Measurements from ENCODE around the gene LRRC27.

Gene LRRC27

DNA sequence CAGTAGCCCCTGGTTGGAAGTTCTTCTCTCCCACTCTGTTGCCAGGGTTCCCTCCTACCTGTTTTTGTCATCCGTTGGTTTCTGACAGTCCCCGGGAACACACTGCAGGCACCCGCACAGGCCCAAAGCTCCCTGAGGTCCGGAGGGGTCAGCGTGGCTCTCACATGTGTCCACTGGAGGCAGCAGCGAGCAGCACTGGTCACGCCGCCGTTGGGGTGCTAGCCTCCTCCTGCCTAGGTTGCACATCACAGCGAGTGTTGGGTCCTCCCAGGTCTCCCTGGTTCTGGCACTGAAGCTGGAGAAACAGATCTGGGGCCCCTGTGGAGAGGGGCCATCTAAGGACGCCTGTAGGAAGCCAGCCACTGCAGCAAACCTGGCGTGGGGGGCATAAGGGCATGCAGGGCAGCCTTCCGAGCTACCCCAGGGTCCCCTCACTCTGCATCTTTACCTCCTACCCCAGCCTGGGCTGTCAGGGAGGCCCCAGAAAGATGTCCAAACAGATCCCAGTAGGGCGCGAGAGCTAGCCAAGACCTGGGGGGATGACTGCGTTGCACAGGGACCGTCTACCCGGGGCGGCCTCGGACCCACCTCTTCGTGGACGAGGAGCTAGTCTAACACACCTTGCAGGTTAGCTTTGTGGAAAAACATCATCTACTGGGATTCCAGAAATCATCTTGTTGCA, 28.9 kb downstream of the LRRC27 start:
- DNase-seq, result no peak

DNA sequence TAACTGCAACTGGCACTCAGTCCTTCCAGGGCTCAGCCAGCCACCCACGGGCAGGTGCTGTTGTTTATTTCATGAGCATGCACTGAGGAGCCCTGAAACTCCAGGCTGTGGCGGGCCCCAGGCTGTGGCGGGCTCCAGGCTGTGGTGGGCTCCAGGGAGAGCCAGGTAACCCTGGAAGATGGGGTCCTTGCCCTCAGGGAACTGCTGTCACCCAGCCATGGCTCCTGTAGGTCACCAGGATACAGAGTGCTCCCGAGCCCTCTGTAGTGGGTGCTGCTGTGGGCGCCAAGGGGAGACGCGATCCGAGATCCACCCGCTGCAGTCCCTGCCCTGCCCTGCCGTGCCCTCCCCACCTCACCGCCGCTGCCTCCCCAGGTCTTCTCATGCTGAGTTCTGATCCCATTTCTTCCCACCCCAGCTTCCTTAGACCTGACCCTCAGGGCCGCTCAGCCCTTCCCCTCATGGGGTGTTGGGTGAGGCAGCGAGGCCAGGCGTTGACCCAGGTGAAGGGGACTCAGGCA, 29.6 kb downstream of the LRRC27 start:
- DNase-seq, result no peak

DNA sequence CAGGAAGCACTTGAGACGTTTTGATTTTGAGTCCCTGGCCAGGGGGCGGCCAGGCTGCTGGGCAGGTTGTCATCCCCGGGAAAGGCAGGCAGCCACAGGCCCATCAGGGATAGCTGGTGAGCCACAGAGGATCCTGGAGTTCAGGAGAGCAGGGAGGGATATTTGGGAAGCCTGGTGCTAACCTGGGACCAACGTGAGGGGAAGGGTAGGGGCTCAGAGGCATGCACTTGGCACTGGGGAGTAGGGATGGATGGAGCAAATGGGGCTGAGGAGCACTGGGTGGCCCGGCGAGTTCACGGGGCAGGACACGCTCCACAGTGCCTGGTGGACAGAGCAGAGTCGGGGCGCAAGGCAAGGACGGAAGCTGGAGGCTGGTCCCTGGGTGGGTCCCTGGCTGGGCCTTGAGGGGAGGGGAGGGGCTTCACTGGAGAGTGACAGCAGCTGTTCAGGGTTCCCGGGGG, 30.2 kb downstream of the LRRC27 start:
- DNase-seq, result no peak

DNA sequence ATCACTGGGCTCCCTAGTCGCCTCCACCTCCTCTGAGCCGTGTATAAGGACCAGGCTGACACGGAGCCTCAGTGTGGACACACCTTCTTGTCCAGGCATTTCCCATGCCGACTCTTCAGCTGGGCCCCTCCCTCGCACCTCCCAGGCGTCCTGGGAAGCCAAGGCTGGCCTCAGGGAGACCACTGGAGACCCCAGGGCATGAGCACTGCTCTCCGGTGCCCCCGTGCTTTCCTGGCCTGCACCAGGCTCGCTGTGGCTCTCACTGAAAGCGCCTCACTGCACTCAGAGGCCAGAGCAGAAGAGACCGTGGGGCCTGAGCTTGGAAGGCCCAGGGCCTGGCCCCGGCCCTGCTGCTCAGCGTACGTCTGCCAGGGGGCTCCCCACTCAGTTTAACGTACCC, 31.4 kb downstream of the LRRC27 start:
- no peak for DNase-seq

DNA sequence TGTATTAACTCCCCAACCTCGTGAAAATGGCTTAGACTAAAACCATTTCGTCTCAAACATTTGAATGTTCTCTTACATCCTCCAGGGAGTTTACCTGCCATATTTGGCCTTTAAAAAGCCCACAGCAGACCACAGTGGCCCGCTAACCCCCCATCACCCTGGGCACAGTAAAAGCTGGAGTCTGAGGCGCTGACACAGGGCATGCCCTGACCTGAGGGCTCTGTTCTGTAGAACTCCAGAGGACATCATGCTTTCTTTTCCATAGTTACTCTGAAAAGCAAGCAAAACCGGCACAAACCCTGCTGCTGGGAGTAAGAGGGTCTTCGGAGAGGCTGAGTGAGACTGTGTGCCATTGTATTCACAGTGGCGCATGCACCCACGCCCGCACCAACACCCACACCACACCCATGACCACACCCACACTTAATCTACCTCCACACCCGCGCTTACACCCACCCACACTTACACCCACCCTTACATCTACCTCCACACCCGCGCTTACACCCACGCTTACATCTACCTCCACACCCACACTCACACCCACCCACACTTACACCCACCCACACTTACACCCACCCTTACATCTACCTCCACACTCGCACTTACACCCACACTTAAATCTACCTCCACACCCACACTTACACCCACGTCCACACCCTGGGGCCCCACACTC, 32.1 kb downstream of the LRRC27 start:
- no peak for DNase-seq

DNA sequence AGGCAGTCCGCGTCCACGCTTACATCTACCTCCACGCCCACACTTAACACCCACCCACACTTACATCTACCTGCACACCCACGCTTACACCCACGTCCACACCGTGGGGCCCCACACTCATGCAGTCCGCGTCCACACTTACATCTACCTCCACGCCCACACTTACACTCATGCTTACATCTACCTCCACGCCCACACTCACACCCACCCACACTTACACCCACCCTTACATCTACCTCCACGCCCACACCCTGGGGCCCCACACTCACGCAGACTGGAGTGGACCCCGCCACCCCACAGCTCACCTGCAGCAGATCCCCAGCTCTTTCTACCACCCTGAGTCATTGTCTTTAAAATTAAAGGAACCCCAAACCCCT, 32.6 kb downstream of the LRRC27 start:
- no peak for DNase-seq

DNA sequence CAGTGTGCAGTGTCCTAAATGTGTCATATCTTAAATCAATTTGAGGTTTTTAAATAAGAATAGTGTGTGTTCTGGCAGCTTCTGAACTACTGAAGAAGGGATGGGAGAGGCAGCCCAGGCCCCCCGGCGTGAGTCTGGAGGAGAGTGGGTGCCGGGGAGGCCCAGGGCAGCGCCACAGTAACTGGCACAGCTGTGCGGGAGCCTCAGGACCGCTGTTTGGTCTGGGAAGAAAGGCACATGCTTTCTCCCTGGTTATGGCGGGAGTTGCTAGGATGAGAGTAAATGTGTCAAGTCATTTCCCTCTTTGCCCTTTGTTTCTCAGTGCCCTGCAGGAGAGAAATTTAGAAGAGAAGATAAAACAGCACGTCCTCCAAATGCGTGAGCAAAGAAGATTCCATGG, 33.1 kb downstream of the LRRC27 start:
- DNase-seq, result no peak

DNA sequence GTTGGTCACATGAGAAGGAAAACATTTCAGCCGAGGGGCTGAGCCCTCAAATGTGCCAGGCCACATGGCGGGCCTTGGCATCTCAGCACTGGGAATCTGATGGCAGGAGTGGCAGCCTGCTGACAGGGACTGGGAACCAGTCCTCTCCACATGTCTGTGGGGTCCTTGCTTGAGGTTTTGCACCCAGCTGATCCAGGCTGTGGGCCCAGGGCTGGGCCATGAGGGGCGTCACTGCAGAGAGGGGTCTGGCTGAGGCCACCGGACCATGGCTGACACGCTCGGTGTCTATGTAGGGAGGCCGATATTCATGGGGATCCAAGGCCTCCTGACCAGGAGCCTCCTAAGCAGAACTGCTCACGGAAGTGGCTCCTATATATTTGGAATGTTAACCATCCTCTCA, 34.0 kb downstream of the LRRC27 start:
- no peak for DNase-seq

DNA sequence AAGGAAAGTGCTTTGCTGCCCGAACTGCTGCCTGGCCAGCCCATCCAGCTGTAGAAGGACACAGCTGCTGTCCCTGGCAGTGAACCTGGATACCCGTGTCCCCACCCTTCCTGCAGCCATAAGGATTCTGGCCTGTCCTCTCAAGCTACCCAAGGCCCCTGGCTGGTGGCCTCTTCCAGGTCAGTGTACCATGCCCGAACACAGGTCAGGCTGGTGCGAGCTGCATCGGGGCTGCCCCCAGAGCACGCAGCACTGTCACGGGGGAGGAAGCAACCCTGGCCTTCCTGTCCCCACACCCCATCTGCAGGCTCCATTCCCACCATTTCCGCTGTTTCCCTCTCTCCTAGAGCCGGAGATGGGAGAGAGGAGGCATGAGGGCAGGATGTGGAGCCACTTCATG, 34.5 kb downstream of the LRRC27 start:
- DNase-seq, result no peak

DNA sequence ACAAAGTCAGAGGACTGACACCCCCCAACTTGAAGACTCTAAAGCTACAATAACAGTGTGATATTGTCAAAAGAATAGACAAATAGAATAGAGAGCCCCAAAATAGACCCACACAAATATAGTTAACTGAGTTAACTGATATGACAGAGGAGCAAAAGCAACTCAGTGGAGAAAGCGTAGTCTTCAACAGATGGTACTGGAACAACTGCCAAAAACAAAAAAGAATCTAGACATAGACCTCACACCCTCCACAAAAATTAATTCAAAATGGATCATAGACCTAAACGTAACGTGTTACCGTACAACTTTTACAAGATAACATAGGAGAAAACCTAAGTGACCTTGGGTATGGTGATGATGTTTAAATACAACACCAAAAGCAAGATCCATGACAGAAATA, 36.4 kb downstream of the LRRC27 start:
- DNase-seq, result no peak

DNA sequence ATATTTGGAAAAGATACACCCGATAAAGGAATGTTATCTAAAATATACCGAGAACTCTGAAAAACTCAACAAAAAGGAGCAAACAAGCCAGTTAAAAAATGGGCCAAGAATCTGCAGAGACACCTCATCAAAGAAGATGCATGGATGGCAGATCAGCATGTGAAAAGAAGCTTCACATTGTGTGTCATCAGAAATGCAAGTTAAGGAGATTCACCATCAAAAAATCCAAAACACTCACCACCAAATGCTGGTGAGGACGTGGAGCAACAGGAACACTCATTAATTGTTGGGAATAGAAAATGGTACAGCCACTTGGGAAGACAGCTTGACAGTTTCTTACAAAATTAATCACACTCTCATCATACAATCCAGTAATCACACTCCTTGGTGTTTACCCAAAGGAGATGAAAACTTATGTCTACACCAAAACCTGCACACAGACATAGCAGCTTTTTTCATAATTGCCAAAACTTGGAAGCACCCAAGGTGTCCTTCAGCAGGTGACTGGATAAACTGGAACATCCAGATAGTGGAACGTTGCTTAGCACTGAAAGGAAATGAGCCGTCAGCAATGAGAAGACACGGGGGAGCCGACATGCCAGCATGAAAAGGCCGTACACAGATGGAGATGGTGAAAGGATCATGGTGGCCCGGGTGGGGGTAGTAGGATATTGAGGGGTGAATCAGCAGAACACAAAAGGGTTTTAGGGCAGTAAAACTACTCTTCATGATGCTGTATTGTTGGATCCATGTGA, 37.1 kb downstream of the LRRC27 start:
- DNase-seq, result no peak

DNA sequence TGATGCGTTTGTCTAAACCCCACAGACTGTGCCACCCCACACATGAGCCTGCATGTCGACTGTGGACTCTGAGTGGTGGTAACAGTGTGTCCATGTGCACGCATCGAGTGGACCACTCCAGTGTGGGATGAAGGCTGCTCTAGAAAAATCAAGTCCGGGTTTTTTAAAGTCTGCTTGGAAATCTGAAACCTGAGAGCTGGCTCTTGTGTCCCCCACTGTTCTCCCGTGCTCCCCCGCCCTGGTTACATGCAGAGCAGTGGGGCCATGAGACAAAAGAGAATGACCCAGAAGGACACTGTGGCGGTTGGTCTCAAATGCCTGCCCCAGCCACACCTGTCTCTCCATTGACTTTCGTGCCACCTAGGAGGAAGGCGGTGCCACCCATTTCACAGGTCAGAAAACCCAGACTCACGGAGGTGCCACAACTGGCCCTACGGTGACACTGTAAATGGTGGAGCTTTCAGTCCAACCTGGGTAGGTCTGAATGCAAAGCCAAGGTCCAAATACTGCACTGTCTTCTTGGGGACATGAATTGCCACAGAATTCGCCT, 37.7 kb downstream of the LRRC27 start:
- no peak for DNase-seq

DNA sequence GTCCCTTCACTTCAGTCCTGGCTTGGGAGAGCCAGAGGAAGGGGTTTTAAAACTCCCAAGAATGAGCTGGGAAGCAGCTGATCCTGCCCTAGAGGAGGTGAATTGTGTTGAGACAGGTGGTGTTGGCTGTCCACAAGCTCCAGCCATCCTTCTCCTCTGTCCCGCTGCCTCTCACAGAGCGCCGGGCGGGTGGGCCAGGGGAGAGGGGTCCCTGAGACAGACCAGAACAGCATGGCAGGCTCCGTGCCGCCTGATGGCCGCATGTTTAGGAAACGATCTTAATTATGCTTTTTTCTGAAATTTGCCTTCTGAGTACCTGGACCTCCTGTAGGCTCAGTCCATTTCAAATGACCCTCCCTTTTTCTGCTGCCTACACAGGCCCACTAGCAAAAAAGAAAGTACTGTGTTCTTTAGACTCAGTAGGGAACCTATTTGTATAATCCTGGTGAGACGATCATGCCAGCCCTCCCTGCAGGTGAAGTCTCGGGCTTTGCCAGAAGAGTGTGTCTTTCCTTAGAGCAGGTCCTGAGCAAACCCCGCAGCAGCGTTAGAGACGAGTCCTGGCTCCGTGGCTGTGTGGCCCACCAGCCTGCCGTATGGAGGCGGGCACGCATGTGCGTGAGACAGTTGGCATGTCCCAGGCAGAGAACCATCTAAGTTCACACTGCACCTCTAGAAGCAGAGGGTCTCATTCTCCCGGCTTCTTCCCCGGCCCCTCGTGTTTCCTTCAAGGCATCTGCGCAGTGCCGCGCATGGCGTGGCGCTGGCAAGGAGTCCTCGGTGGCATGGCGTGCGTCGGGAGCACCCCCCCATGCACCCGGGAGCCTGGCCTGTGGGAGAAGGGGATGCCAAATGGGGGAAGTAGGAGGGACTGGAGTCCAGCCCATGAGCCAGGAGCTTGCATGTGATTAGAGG, 38.7 kb downstream of the LRRC27 start:
- DNase-seq, result no peak

DNA sequence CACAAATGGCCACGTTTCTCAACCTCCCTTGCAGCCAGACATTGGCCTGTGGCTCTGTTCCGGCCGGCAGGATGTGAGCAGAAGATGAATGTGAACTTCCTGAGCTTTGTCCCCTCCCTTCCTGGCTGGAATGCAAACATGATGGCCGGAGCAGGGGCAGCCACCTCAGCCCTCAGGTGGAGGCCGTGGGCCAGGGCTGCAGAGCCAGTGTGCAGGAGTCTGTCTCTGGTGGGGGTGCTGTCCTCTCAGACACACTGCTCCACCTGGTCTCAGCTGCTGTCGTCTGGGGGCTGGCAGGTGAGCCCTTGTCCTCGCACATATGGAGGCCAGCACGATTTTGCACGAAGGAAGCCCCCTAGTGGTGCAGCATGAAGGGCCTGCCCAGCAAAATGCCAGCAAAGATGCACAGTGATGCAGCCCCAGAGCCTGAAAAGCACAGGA, 39.7 kb downstream of the LRRC27 start:
- DNase-seq, result no peak

DNA sequence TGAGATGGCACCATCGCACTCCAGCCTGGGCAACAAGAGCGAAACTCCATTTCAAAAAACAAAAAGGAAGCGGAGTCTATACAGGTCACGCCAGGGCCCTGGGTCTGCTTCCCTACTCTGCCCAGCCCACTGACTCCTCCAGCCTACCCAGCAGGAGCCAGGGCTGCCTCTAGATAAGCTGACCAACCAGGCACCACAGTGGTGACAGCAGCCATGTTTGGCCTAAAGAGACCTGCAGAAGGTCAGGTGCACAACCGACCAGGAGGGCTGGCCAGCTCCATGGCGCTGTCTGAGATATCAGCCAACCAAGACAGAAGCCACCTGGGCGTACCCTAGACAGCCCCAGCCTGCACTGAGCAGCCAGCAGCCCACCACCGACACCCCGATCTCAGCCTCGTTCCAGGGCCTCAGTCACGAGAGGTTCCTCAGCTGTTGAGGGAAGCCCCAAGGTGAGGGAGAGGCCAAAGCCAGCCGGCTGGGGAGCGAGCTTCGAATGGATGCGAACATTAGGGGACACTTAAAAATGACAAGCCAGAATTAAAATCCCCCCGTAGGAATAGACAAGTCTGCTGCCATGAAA, 40.6 kb downstream of the LRRC27 start:
- DNase-seq, result no peak

DNA sequence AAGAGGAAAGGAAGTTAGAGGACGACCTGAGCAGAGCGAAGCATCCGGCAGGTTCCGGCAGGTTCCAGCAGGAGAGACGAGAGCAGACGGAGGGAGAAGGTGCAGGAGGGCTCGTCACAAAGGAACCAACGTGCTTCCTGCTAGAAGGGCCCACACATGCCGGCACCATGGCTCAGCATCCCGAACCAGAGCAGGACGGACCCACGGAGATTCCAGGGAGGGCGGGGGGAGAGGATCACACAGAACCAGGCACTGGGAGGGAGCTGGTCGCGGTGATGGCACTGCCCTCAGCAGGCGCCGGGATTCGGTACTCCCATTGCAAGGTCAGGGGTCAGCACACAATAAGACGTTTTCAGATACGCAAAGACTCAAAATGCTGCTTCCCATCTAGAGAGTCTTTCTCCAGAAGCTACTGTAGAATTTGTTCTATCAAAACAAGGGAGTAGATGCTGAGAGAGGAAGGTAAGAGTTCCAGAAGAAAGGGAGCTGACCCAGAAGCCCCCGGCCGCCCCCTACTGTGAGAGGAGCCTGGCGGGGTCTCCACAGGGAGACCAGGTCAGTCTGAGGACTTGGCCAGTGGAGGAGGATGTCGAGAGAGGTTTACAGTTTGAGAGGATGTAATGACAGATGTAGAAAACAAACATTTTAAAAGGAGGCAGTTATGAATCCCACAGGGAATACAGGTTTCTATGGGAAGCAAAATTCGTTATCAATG, 41.4 kb downstream of the LRRC27 start:
- DNase-seq, result no peak

DNA sequence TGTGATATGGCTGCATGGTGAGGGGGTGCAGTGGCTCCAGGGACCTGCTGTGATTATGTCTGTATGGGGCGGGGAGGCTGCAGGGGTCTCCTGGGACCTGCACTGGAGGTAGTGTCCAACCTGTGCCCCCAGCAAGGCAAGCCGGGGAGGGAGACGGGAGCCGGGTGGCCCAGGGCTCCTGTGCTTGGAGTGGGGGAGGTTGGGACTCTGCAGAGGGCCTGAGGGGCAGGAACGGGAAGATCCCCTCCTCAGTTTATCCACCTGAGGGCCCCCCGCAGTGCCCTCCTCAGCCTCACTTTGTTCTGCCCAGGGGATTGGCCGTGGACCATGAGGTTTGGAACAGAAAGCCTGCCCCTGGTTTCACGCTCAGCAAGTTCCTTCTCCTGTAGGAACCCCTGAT, 42.2 kb downstream of the LRRC27 start:
- DNase-seq, result no peak

DNA sequence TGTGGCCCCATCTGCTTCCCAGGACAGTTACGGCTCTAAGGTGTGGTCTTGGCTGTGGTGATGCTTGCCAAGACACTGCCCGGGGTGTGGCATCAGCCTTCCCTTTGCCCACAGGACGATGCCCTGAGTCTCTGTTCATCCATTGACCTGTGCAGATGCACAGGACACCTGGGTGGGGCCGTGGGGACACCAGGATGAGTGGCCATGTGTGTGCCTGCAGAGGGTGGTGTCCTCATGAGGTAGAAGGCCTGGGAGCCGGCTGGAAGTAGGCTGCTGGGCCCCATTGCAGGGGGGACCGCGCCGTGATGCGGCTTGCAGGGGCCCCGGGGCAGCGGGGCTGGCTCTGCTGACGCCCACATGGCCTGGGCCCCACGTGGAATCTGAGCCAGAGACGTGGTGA, 42.6 kb downstream of the LRRC27 start:
- DNase-seq, result no peak

DNA sequence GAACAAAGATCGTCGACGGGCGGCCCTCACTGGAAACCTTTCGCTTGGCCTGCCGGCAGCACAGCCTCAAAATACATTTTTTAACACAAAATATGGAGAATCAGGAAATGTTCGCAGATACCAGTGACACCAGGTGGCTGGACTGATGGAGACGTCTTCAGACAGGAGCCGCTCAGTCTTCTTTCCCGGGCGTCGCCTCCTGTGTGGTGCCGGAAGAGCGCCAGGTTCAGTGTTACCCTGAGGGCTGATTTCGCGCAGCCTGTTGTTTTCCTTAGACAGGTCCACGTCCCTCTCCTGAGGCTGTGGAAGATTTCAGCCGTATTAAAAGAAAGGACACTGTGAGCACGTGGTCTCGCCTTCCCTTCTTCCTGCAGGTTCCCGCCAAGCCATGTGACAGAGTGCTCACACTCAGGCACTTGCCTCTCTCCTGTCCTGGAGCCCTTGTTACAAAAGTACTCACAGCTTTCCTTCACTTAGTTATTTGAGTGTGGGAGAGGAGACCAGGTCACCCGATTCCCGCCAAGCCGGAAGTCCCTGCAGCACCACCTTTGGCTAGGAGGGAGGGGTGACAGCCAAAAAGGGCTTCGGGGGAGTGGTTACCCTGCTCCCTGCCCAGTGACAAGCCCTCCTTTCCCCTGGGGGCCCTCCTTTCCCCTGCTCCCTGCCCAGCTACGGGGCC, 43.3 kb downstream of the LRRC27 start:
- DNase-seq, result no peak

DNA sequence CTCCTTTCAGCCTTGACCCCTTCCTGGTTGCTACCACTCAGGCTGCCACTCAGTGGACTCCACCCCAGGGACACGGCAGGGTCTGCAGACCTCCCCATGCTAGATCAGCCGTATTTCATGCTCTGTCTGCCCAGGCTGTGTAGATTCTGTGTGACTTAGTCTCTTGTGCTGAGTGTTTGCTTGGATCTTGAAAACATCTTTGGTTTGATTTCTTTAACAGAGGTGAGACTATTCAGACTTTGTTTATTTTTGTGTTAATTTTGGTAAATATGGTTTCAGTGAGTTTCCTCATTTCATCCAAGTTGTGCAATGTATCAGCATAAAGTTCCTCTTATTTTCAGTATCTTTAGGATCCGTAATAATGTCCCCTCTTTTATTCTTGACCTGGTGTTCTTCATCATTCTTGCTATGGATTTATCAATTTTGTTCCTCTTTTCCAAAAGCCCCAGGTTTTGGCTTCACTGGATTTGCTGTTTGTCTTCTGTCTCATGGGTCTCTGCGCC, 43.9 kb downstream of the LRRC27 start:
- DNase-seq, result no peak
